Psoas muscle (tissue), 8 donors: ENCODE results near the gene CRYGN. TPM values are rescaled to one million over a fixed set of nuclear protein-coding genes. Genes with fewer than 3 reads are reported as not detected.

ENCODE experiments used
- ATAC-seq, 4 donors: fragments of 200-7000 bp; cut with Tn5 transposase; one replicate each; pipeline ENCODE4 v1.9.1; 2020; ENCODE audit warnings: moderate library complexity in 3 of 4, mild to moderate bottlenecking in 2 of 4
- DNase-seq, 2 donors: peaks; one replicate each; pipeline ENCODE4 v3.0.0-alpha.2; 2020
- H3K27ac ChIP-seq: fragments of 200-600 bp; one replicate; pipeline ENCODE4 v1.8.0; 2022
- H3K27me3 ChIP-seq, 3 donors: fragments of 200-600 bp in 1 of 3; one replicate each; pipeline versions ENCODE4 v1.6.1 to v1.8.0; 2013 to 2022; ENCODE audit warnings: low read length in 2 of 3, mild to moderate bottlenecking in 2 of 3, moderate library complexity in 1 of 3; ENCODE audit not compliant: insufficient read depth in 3 of 3
- H3K36me3 ChIP-seq, 2 donors: fragments of 200-600 bp in 1 of 2; one replicate each; pipeline versions ENCODE4 v1.6.1 to v1.8.0; 2013 to 2022; ENCODE audit warnings: low read depth in 1 of 2, mild to moderate bottlenecking in 1 of 2, moderate library complexity in 1 of 2; ENCODE audit not compliant: insufficient read depth in 1 of 2
- H3K4me1 ChIP-seq: fragments of 200-600 bp; one replicate; pipeline ENCODE4 v1.8.0; 2022
- H3K4me3 ChIP-seq: fragments of 200-600 bp; one replicate; pipeline ENCODE4 v1.8.0; 2022; ENCODE audit warnings: mild to moderate bottlenecking
- H3K9me3 ChIP-seq: fragments of 200-600 bp; one replicate; pipeline ENCODE4 v1.8.0; 2022
- CTCF ChIP-seq: fragments of 200-600 bp; IDR thresholded peaks from one replicate; pipeline ENCODE4 v1.8.0; 2022; ENCODE audit warnings: antibody characterized with exemption
- WGBS, 3 donors: extraction: QIAGEN DNeasy Blood & Tissue Kit; methylation state at CpG; one replicate each; pipeline versions ENCODE4 v1.1.6 to v1.1.7; 2013; 5-methylcytosine and 5-hydroxymethylcytosine counted together
- intact Hi-C, 2 donors: fragments of 100-400 bp; cut with DNase I; formaldehyde crosslinking; loops; one replicate each; pipeline versions ENCODE4 v1.11.0 to v1.14.2; 2022
- polyA plus RNA-seq, 3 donors: library from polyadenylated mRNA; stranded (reverse); fragments of 200-250 nt; gene quantifications; one replicate each; pipeline ENCODE4 v1.2.3, GENCODE V29; 2013
- total RNA-seq, 4 donors: library from RNA; stranded (reverse); fragmentation: NEBNext Ultra II Directional in 2 of 4; extraction: Animal tissue kit (Norgen Biotek cat#: 25700) in 2 of 4; gene quantifications; one replicate each; pipeline versions ENCODE4 v1.2.1 to v1.2.4, GENCODE V29; 2021 to 2023
- donor health status: healthy with polysubstance abuse.
- donor health status: DM: no; HTN: no; CAD: no; lungs with moderate emphysema.
- donor health status: Bipolar disorder and iron deficiency.
- donor health status: healthy.
- donor health status: DM: yes; HTN: yes; CAD: no.
- donor health status: DM: no; HTN: no; CAD: no.
- donor health status: DM: no; HTN: no; CAD: no.
- donor health status: DM: yes; HTN: yes; CAD: no.

The CRYGN gene
- total and polyA plus RNA-seq, 7 donors: 0.12 to 0.15 TPM; not detected in 5

DNA sequence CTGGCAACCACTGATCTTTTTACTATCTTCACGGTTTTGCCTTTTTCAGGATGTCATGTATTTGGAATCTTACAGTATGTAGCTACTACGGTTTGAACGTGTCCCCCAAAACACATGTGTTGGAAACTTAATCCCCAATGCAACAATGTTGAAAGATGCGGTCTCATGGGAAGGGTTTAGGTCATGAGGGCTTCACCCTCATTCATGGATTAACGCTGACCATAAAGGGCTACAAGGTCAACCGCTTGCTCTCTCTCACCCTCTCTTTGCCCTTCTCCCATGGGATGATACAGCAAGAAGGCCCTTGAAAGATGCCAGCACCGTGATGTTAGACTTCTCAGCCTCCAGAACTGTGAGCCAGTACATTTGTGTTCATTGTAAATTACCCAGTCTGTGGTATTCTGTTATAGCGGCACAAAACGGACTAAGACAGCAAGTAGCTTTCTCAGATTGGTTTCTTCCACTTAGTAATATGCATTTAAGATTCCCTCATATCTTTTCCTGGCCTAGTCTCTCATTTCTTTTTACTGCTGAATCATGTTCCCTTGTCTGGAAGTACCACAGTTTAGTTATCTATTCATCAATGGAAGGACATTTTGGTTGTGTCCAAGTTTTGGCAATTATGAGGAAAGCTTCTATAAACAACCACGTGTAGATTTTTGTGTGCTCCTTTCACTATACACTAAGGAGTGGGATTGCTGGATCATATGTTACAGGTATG, 3.0 kb upstream of the CRYGN start:
- Histone ChIP-seq H3K27ac (no peak overlapping the region), H3K4me1 (no peaks in the 10 kb centered on the region), H3K27me3 (peaks cover 0 to 16% (median 15%) of the 10 kb centered on the region in 3 donors), H3K36me3 (no peaks in the 10 kb centered on the region), H3K9me3 (no peaks in the 10 kb centered on the region), H3K4me3 (no peak overlapping the region)
- intact Hi-C loops: no loop called here
- ATAC-seq (no peak), DNase-seq (no peak)
- 54 to 64% (median 60%) methylated on average over 10 of the region's 10 CpGs for WGBS, 3 donors
- no peak for TF ChIP-seq CTCF

DNA sequence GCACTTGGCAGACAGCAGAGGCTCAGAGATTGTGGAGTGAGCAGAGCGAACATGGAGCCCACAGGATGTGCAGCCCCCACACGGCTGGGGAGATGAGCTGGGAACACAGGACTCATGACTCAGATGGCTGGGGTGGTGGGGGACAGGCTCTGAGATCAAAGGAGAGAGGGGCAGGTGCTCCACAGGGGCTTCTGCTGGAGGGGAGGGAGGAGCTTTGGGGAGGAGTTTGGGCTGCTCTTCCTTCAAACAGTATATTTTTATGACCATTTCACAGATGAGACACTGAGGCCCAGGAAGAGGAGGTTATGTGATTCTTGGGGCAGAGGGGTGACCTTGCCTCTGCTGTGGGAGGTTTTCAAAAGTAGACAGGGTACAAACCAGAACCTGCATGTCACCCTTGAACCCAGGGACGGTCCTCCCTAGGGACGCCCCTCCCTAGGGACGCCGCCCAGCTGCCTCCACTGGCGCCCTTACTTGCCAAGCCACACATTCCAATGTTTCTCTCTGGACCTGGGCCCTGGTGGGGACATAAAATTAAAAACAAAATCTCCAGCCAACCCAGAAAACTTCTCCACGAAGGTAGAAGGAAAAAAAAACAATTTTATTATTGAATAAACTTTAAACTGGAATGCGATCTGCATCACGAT, 981 bp upstream of the CRYGN start:
- intact Hi-C loops: no loop called here
- DNase-seq (peak in 1 of 2 donors; percentile 44), ATAC-seq (peak in 2 of 4 donors; percentile 19 to 29)
- WGBS, 3 donors: 29 to 55% (median 37%) methylated on average over 10 of the region's 10 CpGs
- H3K4me3 ChIP-seq: no peak overlapping the region
- peaks cover 0 to 19% (median 15%) of the 10 kb centered on the region in 3 donors for H3K27me3 ChIP-seq
- no peaks in the 10 kb centered on the region for H3K9me3 ChIP-seq
- no peaks in the 10 kb centered on the region for H3K4me1 ChIP-seq
- TF ChIP-seq CTCF: no peak
- no peak overlapping the region for H3K27ac ChIP-seq
- no peaks in the 10 kb centered on the region for H3K36me3 ChIP-seq

GRCh38 chr7:151438864-151439601, 908 bp downstream of the CRYGN start:
- H3K4me1 ChIP-seq: no peaks in the 10 kb centered on the region

DNA sequence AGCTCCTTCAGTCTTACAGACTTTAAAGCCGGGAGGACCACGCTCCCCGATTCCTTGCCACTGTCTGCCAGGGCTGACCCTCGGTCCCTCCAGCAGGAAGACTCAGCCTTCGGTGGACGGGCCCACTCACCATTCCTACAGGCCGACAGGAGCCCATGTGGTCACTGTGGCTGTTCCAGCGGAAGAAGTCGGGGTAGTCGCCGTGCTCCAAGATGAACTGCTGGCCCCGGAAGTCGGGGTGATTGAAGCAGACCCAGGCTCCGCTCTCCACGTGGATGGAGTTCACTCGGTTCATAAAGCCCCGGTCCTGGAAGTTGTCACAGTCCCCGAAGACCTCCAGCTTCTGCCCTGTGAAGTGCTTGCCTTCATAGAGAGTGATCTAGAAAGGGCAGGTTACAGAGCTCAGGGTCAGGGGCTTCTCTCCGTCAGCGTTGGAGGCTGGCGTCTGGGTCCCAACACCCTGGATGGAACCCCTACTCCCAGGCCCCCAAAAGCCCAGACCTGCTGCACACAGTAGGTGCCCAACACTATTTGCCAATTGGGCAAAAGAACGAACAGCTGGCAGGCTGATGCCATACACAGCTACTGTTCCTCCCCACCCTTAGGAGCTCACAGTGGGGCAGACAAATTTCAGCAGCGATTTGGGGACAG, 1.9 kb downstream of the CRYGN start:
- H3K27me3 ChIP-seq: peaks cover 0 to 19% (median 15%) of the 10 kb centered on the region in 3 donors
- DNase-seq (no peak), ATAC-seq (no peak)
- no peaks in the 10 kb centered on the region for H3K36me3 ChIP-seq
- H3K9me3 ChIP-seq: no peaks in the 10 kb centered on the region
- WGBS, 3 donors: 89 to 91% (median 90%) methylated on average over 23 of the region's 23 CpGs
- H3K4me1 ChIP-seq: no peaks in the 10 kb centered on the region
- H3K4me3 ChIP-seq: no peak overlapping the region
- TF ChIP-seq CTCF: no peak
- H3K27ac ChIP-seq: no peak overlapping the region
- intact Hi-C loops: no loop called here

More at GRCh38 chr7:151438864-151439601, 908 bp downstream of the CRYGN start:
- Histone ChIP-seq H3K27ac (no peak overlapping the region), H3K27me3 (peaks cover 0 to 19% (median 15%) of the 10 kb centered on the region in 3 donors), H3K36me3 (no peaks in the 10 kb centered on the region), H3K4me3 (no peak overlapping the region), H3K9me3 (no peaks in the 10 kb centered on the region)
- no peak for TF ChIP-seq CTCF
- ATAC-seq (no peak), DNase-seq (no peak)
- WGBS, 3 donors: 94% methylated on average over 17 of the region's 17 CpGs
- intact Hi-C loops: no loop called here
